DND-41 (cell line): ENCODE measurements around the gene MRPL55.

Experiments used
- ATAC-seq: fragments of 200-7000 bp; cut with Tn5 transposase; 3 replicates; pipeline ENCODE4 v1.9.1; 2021; ENCODE audit warnings: low read depth; ENCODE audit not compliant: insufficient read depth
- DNase-seq: peaks from one replicate; pipeline ENCODE4 v3.0.0-alpha.2; 2020
- H2AFZ ChIP-seq: 2 replicates; pipeline ENCODE4 v1.6.0; 2012; ENCODE audit warnings: low read depth, low read length
- H3K27ac ChIP-seq: 2 replicates; pipeline ENCODE4 v1.5.1; 2012; ENCODE audit warnings: low read length, inconsistent platforms
- H3K27me3 ChIP-seq: fragments of 200-600 bp; sonication (generic); 2 replicates; pipeline ENCODE4 v1.6.0; 2012; ENCODE audit warnings: low read length, mild to moderate bottlenecking, inconsistent platforms; ENCODE audit not compliant: insufficient read depth, poor library complexity
- H3K36me3 ChIP-seq: 2 replicates; pipeline ENCODE4 v1.5.1; 2012; ENCODE audit warnings: low read length, inconsistent platforms; ENCODE audit not compliant: insufficient read depth
- H3K4me1 ChIP-seq: 2 replicates; pipeline ENCODE4 v1.5.1; 2012; ENCODE audit warnings: mild to moderate bottlenecking, low read length; ENCODE audit not compliant: insufficient read depth
- H3K4me2 ChIP-seq: 2 replicates; pipeline ENCODE4 v1.6.0; 2012; ENCODE audit warnings: mild to moderate bottlenecking, moderate library complexity, low read length, inconsistent platforms; ENCODE audit not compliant: insufficient read depth
- H3K4me3 ChIP-seq, 2 experiments: fragments of 200-600 bp in 1 of 2; shearing (Covaris generic) in 1 of 2; 2 replicates each; pipeline ENCODE4 v1.5.1; 2012 to 2016; ENCODE audit warnings: inconsistent platforms in 2 of 2, low read length in 2 of 2, mild to moderate bottlenecking in 2 of 2, low read depth in 1 of 2, moderate library complexity in 1 of 2
- H3K79me2 ChIP-seq: 2 replicates; pipeline ENCODE4 v1.6.0; 2012; ENCODE audit warnings: low read length, inconsistent platforms; ENCODE audit not compliant: insufficient read depth
- H3K9ac ChIP-seq: 2 replicates; pipeline ENCODE4 v1.6.0; 2012; ENCODE audit warnings: low read depth, mild to moderate bottlenecking, inconsistent platforms, low read length, moderate library complexity
- H3K9me3 ChIP-seq: 2 replicates; pipeline ENCODE4 v1.5.1; 2012; ENCODE audit warnings: low read length, moderate library complexity, mild to moderate bottlenecking, inconsistent platforms; ENCODE audit not compliant: insufficient read depth, severe bottlenecking
- H4K20me1 ChIP-seq: 2 replicates; pipeline ENCODE4 v1.6.0; 2012; ENCODE audit warnings: low read length; ENCODE audit not compliant: insufficient read depth
- EZH2 ChIP-seq: IDR thresholded peaks from 3 replicates; pipeline ENCODE4 v1.6.1; 2012; ENCODE audit warnings: borderline replicate concordance, low read depth, mild to moderate bottlenecking, moderate library complexity, low read length, inconsistent platforms; ENCODE audit not compliant: severe bottlenecking
- TF ChIP-seq, protein P1 (sequence below): IDR thresholded peaks from 2 replicates; pipeline ENCODE4 v1.5.1; 2012; ENCODE audit warnings: borderline replicate concordance, low read length, moderate library complexity, mild to moderate bottlenecking; ENCODE audit not compliant: poor library complexity, severe bottlenecking; ENCODE audit errors: extremely low read depth

MRPL55 gene

GRCh38 chr1:228062812-228063211 lies 46.3 kb downstream of the MRPL55 start:
- no peaks in the 10 kb centered on the region for H3K9me3 ChIP-seq
- no peaks in the 10 kb centered on the region for H3K79me2 ChIP-seq
- no peaks in the 10 kb centered on the region for H3K27me3 ChIP-seq
- TF ChIP-seq EZH2: no peak
- TF ChIP-seq, protein P1, sequence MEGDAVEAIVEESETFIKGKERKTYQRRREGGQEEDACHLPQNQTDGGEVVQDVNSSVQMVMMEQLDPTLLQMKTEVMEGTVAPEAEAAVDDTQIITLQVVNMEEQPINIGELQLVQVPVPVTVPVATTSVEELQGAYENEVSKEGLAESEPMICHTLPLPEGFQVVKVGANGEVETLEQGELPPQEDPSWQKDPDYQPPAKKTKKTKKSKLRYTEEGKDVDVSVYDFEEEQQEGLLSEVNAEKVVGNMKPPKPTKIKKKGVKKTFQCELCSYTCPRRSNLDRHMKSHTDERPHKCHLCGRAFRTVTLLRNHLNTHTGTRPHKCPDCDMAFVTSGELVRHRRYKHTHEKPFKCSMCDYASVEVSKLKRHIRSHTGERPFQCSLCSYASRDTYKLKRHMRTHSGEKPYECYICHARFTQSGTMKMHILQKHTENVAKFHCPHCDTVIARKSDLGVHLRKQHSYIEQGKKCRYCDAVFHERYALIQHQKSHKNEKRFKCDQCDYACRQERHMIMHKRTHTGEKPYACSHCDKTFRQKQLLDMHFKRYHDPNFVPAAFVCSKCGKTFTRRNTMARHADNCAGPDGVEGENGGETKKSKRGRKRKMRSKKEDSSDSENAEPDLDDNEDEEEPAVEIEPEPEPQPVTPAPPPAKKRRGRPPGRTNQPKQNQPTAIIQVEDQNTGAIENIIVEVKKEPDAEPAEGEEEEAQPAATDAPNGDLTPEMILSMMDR: no peak
- H3K4me2 ChIP-seq: no peak overlapping the region
- H2AFZ ChIP-seq: no peak overlapping the region
- no peaks in the 10 kb centered on the region for H3K36me3 ChIP-seq
- no peak overlapping the region for H3K4me3 ChIP-seq
- H4K20me1 ChIP-seq: peaks cover 4% of the 10 kb centered on the region
- DNase-seq (no peak), ATAC-seq (no peak)
- no peak overlapping the region for H3K27ac ChIP-seq
- no peak overlapping the region for H3K9ac ChIP-seq
- no peaks in the 10 kb centered on the region for H3K4me1 ChIP-seq

DNA sequence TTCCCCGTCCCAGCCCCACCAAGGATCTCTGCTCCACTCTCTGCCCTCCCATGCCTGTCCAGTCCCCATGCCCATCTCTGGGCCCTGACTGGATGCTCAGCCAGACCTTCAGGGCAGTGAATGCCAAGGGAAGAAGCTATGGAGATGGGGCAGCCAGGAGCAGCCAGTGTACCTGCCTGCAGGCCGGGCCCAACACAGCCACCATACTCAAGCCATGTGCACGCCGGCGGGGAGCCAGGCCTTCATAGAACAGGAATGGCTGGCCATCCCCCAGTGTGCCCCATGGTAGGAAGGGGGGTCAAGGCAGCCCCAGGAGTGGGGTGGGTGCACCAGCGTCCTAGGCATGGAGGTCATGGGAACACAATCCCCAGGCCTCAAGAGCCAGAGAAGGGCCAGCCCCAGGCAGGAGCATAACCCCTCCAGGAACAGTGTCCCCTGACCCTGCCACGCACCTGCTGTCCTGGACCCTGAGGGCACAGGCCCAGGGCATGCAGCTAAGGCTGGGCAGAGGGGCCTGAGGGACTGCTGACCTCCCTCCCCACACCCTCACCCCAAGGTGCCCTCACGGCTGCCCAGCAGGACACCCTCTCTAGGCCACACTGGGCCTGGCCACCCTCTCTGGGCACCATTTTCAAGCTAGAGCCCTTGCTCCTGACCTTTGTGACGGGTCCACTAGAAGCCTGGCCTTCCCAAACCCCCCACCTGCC lies 46.9 kb downstream of the MRPL55 start:
- DNase-seq (no peak), ATAC-seq (no peak)
- H3K36me3 ChIP-seq: no peaks in the 10 kb centered on the region
- no peak overlapping the region for H3K4me3 ChIP-seq
- no peaks in the 10 kb centered on the region for H3K27me3 ChIP-seq
- no peak overlapping the region for H3K4me2 ChIP-seq
- no peaks in the 10 kb centered on the region for H3K9me3 ChIP-seq
- peaks cover 2% of the 10 kb centered on the region for H4K20me1 ChIP-seq
- no peaks in the 10 kb centered on the region for H3K4me1 ChIP-seq
- no peak overlapping the region for H3K9ac ChIP-seq
- no peak overlapping the region for H3K27ac ChIP-seq
- no peaks in the 10 kb centered on the region for H3K79me2 ChIP-seq
- no peak for TF ChIP-seq EZH2
- TF ChIP-seq, protein P1: no peak
- no peak overlapping the region for H2AFZ ChIP-seq

DNA sequence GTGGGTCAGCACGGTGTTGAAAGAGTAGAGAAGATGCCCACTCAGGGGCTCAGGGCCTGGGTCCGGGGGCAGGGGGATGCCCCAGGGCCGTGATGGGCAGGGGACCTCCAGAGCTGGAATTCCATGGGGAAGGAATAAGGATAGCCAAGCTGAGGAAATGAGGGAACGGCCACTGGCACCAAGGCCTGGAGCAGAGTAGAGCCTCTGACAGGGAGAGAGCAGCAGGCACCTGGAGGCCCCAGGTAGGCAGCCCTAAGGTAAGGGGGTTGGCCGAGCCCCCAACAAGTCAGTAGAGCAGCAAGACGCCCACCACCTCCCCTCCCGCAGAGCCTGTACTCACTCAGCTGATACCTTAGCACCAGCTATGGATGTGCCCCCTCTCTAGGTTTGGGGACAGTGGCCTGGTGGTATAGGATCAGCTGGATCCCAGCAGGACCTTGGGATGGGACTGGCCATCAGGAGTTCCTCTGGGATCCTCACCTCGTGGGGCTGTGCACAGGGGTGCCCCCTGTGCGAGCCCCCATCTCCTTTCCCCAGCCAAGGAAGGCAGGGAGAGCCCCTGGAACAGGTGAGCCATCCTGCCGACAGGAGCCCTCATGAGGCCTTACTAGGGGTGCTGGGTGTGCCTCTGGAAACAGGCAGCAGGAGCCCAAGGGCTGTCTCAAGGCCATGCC lies 47.6 kb downstream of the MRPL55 start:
- Histone ChIP-seq H3K79me2 (no peaks in the 10 kb centered on the region), H3K4me1 (no peaks in the 10 kb centered on the region), H3K9me3 (no peaks in the 10 kb centered on the region), H3K4me3 (no peak overlapping the region), H2AFZ (no peak overlapping the region), H3K27me3 (peaks cover 1% of the 10 kb centered on the region), H4K20me1 (no peaks in the 10 kb centered on the region; the same call in 1 of the 2 replicates), H3K27ac (no peak overlapping the region), H3K36me3 (no peaks in the 10 kb centered on the region), H3K9ac (no peak overlapping the region), H3K4me2 (no peak overlapping the region)
- TF ChIP-seq EZH2: no peak
- TF ChIP-seq, protein P1: no peak
- ATAC-seq (no peak), DNase-seq (no peak)
